Measurements from ENCODE around the gene MUC4. TPM values are rescaled to one million over a fixed set of nuclear protein-coding genes. Genes with fewer than 3 reads are reported as not detected.
"Not testable (repeated sequence)": the region's sequence is repeated elsewhere in the genome, so short reads cannot be mapped to it uniquely, and the experiment has no call there.

Gene MUC4
- total RNA-seq, 1 donor from 2014 or later: 7.8 TPM

GRCh38 chr3:195834675-195835583 is 23.2 kb upstream of the MUC4 start:
- DNase-seq: no peak

DNA sequence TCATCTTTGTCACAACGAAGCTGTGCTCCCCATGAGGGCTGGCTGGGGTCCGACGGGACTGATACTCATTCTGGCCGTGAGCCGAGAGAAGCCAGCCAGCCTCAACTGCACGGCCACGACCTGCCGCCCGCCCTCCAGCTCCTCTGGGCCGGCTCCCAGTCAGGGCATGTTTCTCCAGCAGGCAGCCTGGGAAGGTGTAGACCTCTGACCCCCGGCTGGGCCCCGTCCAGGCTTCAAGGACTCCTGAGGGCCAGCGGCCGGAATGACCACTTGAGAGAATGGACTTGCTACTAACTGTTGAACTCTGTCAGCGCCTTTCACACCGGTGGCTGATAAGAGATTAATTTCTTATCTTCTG is 18.1 kb upstream of the MUC4 start:
- no peak for DNase-seq

DNA sequence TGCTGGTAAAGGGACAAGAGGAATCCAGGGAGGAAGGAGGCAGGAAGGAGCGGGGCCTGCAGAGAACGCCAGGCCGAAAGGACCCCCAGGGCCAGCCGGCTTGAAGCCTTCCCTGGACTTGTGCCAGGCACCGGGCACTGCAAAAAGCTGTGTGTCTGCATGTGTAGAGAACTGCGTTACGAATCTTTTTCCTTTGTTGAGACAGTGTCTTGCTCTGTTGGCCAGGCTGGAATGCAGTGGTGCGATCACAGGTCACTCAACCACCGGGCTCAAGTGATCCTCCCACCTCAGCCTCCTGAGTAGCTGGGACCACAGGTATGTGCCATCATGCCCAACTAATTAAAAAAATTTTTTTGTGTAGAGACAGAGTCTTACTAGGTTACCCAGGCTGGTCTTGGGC is 17.0 kb upstream of the MUC4 start:
- peak; percentile 22 for DNase-seq

DNA sequence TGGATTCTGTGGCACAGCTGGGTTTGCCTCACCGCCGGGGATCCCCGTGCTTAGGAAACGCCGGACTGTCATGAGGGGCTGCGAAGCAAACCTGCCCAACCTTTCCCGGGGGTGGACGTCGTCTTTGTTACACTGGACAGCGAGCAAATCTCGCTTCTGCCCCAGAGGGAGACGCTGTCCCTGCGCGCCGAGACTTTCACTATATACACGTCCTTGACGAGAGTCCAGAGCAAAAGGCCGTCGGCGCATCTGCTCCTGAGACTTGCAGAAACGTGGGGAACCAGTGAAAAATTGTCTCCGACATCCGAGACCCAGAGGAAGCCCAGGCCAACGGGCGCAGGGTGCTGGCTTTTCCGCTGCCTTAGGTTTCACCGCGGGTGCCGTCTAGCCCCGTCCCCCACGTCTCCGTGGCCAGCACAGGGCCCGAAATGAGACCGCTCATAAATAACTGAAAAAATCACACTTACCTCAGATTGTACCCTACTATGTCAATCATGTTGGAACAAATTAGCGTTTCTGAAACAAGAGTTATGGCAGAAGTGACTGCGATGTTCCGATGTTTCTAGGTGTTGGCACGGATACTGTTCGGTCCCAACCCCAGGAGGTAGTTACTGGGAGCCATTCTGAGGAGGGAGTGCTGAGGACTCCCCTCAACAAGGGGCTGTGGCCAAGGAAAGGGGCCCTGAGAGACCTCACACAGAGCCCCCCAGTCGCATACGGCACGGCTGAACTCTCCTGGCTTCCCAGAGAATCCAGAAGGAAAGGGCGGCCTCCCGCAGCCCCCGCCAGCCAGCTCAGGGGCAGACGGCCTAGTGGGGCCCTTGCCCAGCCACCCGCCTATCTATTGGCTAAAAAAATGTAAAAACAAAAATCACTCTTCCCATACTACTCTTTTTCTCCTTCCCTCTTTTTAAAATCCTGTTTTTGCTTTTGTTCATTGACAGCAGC is 14.4 kb upstream of the MUC4 start:
- DNase-seq: no peak

DNA sequence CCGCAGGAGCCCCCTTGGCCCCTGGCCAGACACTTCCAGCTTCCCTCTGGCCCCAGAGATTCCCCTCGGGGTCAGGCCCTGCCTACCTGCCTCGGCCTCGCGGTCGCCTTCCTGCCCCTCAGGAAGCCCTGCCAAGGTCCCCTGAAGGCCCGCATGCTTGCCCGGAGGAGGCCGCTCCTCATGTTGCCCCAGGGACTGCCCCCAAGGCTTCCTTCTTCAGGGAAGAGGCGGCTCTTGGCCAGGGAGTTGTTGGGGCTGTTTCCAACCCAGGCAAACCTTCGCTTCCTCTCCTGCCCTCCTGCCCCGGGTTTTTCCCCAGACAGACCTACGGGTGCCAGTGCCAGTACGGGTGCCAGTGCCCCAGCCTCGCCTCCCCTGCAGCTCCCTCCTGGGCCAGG is 13.5 kb upstream of the MUC4 start:
- DNase-seq: no peak

DNA sequence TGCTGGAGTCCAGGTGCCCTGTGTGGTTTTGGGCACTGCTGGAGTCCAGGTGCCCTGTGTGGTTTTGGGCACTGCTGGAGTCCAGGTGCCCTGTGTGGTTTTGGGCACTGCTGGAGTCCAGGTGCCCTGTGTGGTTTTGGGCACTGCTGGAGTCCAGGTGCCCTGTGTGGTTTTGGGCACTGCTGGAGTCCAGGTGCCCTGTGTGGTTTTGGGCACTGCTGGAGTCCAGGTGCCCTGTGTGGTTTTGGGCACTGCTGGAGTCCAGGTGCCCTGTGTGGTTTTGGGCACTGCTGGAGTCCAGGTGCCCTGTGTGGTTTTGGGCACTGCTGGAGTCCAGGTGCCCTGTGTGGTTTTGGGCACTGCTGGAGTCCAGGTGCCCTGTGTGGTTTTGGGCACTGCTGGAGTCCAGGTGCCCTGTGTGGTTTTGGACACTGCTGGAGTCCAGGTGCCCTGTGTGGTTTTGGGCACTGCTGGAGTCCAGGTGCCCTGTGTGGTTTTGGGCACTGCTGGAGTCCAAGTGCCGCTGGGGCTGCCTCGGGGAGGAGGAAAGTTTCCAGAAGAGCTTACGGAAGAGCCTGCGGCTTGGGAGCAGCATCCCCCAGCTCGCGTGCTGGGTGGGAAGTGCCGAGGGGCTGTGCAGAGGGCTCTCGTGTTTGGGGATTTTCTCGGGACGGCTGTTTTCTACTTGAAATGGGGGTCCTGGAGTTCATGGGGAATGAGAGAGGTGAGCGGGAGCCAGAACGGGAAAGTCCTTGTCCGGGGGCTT is 12.9 kb upstream of the MUC4 start:
- not testable (repeated sequence) for DNase-seq

- no peak for DNase-seq
These were observed 12.3 kb upstream of the MUC4 start for GRCh38 chr3:195823999-195824398.

- peak; percentile 18 for DNase-seq
These were observed 11.6 kb upstream of the MUC4 start for GRCh38 chr3:195823280-195823679.

DNA sequence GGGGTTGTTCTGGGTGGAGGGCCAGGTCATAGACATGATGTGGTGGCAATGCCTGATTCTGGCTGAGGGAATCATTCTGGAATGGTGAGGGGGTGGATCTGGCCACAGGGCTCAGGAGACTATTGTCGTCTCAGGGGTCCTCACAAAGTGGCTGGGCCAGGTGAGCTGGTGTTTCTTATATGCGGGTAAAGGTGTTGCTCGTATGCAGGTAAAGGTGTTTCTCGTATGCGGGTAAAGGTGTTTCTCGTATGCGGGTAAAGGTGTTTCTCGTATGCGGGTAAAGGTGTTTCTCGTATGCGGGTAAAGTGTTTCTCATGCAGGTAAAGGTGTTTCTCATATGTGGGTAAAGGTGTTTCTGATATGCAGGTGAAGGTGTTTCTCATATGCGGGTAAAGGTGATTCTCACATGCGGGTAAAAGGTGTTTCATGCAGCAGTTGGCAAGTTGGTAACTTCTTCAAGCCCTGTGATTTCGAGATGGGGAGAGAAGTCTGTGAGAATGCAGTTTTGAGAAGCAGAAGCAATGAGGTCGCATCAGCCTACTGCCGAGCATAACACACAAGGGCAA is 10.5 kb upstream of the MUC4 start:
- DNase-seq: no peak

GRCh38 chr3:195821403-195822130 is 9.8 kb upstream of the MUC4 start:
- no peak for DNase-seq

DNA sequence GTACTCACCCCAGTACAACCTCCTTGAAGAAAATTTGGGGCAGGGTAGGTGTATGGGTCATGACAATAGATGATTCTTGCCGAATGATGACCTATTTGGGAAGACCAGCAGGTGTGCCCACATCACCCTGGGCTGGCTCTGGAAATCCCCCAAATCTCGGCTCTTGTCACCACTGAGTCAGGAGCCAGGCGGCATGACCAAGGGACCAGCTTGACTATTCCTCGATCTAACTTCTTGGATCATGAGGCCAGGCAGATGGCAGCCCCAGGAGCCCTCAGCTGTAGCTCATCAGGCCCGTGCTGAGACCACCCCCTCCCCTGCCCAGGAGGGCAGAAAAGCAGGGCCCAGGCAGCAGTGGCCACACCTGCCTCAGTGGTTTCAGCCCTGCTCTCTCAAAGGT is 9.2 kb upstream of the MUC4 start:
- no peak for DNase-seq

GRCh38 chr3:195820186-195820585 is 8.5 kb upstream of the MUC4 start:
- DNase-seq: no peak

DNA sequence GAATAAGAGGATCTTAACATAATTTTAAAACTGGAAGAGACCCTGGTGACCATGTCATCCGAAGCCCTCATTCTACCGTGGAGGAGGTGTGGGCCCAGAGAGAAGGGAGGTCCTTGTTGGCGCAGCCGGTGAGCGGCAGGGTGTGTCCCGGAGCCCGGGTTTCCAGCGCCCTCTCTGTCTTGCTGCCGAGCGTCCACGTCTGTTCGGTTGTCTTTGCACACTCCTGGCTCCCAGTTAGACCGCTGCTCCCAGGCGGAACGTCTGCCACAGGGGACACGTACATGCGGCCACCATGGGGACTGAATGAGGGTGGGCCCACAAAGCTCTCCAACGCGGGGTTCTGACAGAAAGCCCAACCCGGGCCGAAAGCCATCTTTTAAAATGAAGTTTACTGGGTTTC is 6.6 kb upstream of the MUC4 start:
- DNase-seq: no peak

- DNase-seq: no peak
These were observed 5.9 kb upstream of the MUC4 start for GRCh38 chr3:195817578-195818135.

DNA sequence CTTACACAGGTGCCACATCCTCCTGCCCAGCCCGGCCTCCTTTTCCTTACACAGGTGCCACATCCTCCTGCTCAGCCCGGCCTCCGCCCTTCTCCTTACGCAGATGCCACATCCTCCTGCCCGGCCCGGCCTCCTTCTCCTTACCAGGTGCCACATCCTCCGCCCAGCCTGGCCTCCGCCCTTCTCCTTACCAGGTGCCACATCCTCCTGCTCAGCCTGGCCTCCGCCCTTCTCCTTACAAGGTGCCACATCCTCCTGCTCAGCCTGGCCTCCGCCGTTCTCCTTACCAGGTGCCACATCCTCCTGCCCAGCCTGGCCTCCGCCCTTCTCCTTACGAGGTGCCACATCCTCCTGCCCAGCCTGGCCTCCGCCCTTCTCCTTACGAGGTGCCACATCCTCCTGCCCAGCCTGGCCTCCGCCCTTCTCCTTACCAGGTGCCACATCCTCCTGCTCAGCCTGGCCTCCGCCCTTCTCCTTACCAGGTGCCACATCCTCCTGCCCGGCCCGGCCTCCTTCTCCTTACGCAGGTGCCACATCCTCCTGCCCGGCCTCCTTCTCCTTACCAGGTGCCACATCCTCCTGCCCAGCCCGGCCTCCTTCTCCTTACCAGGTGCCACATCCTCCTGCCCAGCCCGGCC is 4.7 kb upstream of the MUC4 start:
- DNase-seq: not testable (repeated sequence)

- no peak for DNase-seq
These were observed 3.5 kb upstream of the MUC4 start for GRCh38 chr3:195815169-195815771.

DNA sequence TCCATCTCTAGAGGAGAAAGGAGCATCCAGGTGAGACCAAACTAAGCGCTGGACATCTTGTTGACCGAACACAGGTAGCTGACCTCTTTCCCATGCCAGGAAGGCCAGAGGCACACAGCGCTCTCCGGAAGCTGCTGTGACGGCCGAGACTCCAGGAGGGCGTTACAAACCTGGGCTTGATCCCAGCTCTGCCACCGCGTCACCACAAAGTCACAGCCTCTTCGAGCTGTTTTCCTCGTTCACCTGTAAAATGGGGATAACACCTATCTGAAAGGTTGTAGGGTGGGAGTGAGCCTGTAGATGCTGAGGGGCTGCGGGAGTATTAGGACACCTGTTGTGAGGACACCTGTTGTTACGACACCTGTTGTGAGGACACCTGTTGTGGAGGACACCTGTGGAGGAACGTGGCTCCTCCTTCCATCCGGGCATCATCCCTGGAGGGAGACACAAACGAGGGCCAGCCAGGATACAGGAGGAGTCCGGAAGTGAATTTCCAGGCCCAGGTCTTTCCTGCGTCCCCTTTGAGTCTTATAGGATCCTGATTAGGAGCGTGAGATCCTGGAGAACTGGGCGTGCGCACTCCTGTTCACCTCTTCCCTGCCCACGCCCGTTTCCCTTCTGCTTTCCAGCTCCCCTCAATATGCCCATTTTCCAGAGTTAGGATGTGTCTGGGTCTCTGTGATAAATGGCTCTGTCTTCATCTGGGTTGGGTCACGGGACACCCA is 2.3 kb upstream of the MUC4 start:
- no peak for DNase-seq

GRCh38 chr3:195812366-195812765 is 637 bp upstream of the MUC4 start:
- no peak for DNase-seq

GRCh38 chr3:195810455-195810845 is 1.3 kb downstream of the MUC4 start:
- no peak for DNase-seq

Data from tongue (tissue), 2 donors.